RWPE1 (cell line): ENCODE data around the gene SH3TC2.

ENCODE experiments used
- CTCF ChIA-PET: fragments of 350-600 bp; sonication (Branson Sonifier 250); formaldehyde crosslinking; extraction: SDS; loops from one replicate; lab custom pipeline; 2021; lab: Yijun Ruan, JAX
- POLR2A ChIA-PET: fragments of 400-600 bp; formaldehyde crosslinking; extraction: SDS; loops from one replicate; lab custom pipeline; 2020; ENCODE audit warnings: antibody characterized with exemption; ENCODE audit not compliant: low non-redundant PET; lab: Yijun Ruan, JAX
- DNase-seq: peaks from one replicate; pipeline ENCODE4 v3.0.0; 2012; ENCODE audit warnings: low spot score
- H3K27ac ChIP-seq: fragments of 450-650 bp; 2 replicates; pipeline ENCODE4 v1.5.1; 2017
- CTCF ChIP-seq: fragments of 450-650 bp; conservative IDR thresholded peaks from 2 replicates; pipeline ENCODE4 v1.5.1; 2017; ENCODE audit warnings: low read depth, mild to moderate bottlenecking

Gene SH3TC2

DNA sequence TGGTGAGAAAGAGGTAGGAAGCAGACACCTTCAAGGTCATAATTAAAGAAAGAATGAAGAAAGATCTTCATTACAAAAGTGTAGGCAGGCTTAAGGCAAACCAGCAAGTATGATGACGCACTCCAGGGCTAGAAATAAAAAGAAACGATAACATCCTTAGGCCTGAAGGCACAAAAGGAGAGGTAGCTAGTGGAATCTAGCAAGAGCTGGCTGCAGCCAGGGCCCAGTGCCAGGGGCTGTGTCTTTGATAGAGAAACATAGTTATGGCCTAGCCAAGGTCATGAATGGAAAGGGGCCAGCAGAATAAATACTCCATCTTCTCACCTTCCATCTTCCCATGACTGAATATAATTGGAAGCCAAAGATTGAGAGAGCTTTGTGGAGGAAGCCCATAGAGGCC lies 6.8 kb upstream of the SH3TC2 start:
- no peak for TF ChIP-seq CTCF

DNA sequence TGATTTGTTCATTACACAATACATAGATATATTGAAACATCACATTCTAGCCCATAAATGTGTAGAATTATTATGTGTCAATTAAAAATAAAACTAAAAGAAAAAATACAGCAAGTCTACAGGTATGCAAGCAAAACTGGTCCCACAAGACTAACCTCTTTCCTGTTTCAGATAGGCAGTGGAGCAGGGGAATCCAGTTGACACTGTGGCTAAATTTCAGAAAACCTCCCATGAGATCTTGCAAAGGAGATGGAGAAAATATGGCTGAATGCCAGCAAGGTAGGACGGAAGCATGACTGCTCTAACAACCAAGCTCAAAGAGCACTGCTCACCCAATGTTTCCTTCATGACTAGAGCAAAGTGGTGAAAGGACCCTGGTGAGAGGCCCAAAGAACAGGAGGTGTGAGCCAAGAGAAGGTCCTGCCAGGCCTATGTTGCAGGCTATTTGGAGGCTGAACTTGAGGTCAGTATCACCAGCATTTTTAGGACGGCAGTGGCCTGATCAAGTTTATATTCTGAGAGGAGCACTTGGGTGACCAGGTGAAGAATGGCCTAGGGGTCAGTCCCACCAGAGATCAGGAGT lies 1.1 kb upstream of the SH3TC2 start:
- ChIA-PET CTCF (interaction anchor here (1.4 kb wide), 1 partner anchor 333 kb away, joined by 3 read pairs; no protein-coding TSS in a partner anchor), POLR2A (no interaction called here)
- no peak for TF ChIP-seq CTCF
- peak; percentile 27 for DNase-seq
- H3K27ac ChIP-seq: peak overlapping the region; percentile 37; the same call in 1 of the 2 replicates

More for the DNA sequence above, 6.8 kb upstream of the SH3TC2 start:
- CTCF ChIA-PET: interaction anchor here (0.9 kb wide), 1 partner anchor 25 kb away, joined by 4 read pairs; no protein-coding TSS in a partner anchor
- POLR2A ChIA-PET: no interaction called here
- DNase-seq: no peak
- H3K27ac ChIP-seq: no peak overlapping the region

DNA sequence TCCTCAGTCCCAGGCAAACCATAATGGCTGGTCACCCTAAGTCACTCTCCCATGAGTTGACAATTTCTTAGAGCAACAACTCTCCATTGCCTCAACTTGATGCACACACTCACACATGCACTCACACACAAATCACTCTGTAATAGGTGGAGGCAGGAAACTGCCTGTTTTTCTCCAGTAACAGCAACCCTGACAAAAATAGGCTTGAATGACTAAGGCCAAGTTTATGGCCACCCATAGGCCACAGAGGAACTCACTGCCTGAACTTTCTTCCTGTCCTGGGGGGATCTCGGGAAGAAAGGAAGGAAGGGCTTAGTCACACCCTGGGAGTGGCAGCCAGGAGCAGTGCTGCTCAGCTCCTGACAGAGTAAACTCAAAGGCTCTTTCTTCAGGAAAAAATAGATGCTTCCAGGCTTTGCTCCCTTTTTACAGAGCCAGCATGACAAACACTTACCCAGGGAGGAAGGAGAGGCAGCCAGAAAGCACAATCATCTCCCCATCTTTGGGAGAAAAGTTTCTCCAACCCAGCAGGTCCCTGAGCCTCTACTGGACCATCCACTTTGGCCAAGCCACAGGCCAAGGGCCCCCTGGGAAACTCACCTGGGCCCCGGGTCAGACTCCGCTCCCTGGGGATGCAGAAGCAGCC lies 368 bp downstream of the SH3TC2 start:
- H3K27ac ChIP-seq: peak overlapping the region; percentile 97
- ChIA-PET CTCF (interaction anchor here (1.1 to 1.6 kb wide), 5 partner anchors 9 to 332 kb away, joined by 3 to 5 read pairs (median 3); no protein-coding TSS in a partner anchor), POLR2A (interaction anchor here (0.6 to 0.7 kb wide), 2 partner anchors 148 to 1436 kb away, joined by 3 to 5 read pairs; no protein-coding TSS in a partner anchor)
- DNase-seq: peak; percentile 97
- no peak for TF ChIP-seq CTCF

DNA sequence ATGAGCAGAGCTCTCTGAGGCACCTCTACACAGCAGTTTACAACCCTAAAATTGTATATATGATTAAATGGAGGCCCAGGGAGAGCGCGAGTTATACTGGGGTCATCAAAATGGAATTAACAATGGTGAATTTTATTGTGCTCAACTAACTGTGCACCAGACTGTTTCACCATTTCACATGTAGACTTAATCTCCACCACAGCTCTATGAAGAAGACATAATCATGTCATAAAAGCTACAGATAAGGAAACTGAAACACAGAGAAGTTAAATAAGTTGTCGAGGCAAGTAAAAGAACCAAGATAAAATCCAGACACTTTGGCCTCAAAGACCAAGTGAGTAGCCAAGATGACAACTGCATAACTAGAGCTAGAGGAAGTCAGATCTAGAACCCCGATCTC lies 1.5 kb downstream of the SH3TC2 start:
- TF ChIP-seq CTCF: no peak
- no peak for DNase-seq
- peak overlapping the region; percentile 97; the same call in 1 of the 2 replicates for H3K27ac ChIP-seq
- POLR2A ChIA-PET: no interaction called here
- CTCF ChIA-PET: interaction anchor here (0.5 to 1.6 kb wide), 3 partner anchors 26 to 70 kb away, joined by 3 to 5 read pairs (median 3); no protein-coding TSS in a partner anchor

DNA sequence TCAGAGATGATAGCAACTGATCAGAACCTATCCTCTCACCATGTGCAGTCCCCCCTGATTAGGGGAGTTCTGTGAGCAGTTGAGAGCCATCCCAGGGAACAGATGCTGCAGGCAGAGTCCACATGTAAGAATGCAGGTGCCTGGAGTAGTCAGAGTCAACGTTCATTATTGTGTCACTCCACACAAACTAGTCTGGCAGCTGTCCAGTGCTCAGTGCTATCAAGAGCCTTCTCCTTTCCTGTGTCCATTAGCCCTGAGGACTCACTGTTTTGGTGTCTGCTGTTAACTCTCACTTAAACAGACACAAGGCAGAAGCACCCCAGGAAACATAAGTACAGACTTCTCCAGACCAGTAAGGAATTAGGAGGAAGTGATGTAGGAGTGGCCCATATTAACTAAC lies 2.5 kb downstream of the SH3TC2 start:
- DNase-seq: peak; percentile 16
- no peak overlapping the region for H3K27ac ChIP-seq
- no peak for TF ChIP-seq CTCF
- CTCF ChIA-PET: no interaction called here
- POLR2A ChIA-PET: no interaction called here

DNA sequence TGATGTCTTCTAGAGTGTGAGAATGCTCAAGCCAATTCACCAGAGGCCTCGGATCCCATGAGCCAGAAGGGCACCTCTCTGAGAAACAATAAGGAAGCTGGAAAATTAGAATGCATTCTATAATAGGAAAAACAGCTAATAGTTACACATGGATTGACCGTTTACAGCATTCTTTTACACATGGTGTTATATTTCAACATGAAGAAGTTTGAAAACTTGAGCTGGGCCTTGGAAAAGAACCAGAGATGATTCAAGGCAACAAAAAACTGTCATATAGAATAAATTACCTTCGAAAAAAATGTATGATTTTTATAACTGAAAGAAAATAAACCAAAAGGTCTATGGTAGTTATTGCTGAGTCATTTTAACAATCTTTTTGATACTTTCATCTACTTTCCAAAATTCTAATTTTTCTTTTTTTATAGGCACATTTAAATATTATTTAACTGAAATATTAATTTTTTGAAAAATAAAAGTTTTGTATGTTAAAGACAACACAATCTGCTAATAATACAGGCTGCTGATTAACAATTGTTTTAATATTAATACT lies 6.2 kb downstream of the SH3TC2 start:
- ChIA-PET POLR2A (no interaction called here), CTCF (interaction anchor here (0.8 to 1.4 kb wide), 2 partner anchors 58 to 144 kb away, joined by 3 to 5 read pairs; no protein-coding TSS in a partner anchor)
- TF ChIP-seq CTCF: no peak
- DNase-seq: no peak
- H3K27ac ChIP-seq: no peak overlapping the region
